SU-DHL-6 (cell line): ENCODE measurements around the gene KLRC4.
"Not testable (repeated sequence)": the region's sequence is repeated elsewhere in the genome, so short reads cannot be mapped to it uniquely, and the experiment has no call there.

Experiments used
- CTCF ChIP-seq: fragments of 200-600 bp; sonication (generic); IDR thresholded peaks from one replicate; pipeline ENCODE4 v1.5.1; 2017; ENCODE audit warnings: antibody characterized with exemption, mild to moderate bottlenecking, low read length, moderate library complexity; ENCODE audit not compliant: insufficient read depth, poor library complexity, severe bottlenecking
- EZH2phosphoT487 ChIP-seq: fragments of 200-600 bp; sonication (generic), shearing (Covaris generic); conservative IDR thresholded peaks from 2 replicates; pipeline ENCODE4 v1.6.1; 2018; ENCODE audit warnings: mild to moderate bottlenecking, antibody characterized with exemption, low read length, moderate library complexity, mixed read lengths

GRCh38 chr12:10387498-10387897 is 22.1 kb downstream of the KLRC4 start:
- not testable (repeated sequence) for TF ChIP-seq CTCF, EZH2phosphoT487
